AG10803 (cell line): ENCODE data around the gene THAP4.
A peak's percentile ranks its signal among the peaks of the same experiment; 100 is the strongest.

Source experiments
- DNase-seq: peaks from one replicate; pipeline ENCODE4 v3.0.0; 2010; ENCODE audit warnings: low read depth
- H3K4me3 ChIP-seq: 2 replicates; pipeline ENCODE4 v1.5.1; 2011; ENCODE audit warnings: mild to moderate bottlenecking, low read length, control low read depth
- TF ChIP-seq, protein P1 (sequence below): conservative IDR thresholded peaks from 2 replicates; pipeline ENCODE4 v1.5.1; 2011; ENCODE audit warnings: mild to moderate bottlenecking, low read length, control low read depth, inconsistent platforms

Gene THAP4

GRCh38 chr2:241627675-241628074, 9.3 kb downstream of the THAP4 start:
- no peak overlapping the region for H3K4me3 ChIP-seq
- DNase-seq, result no peak
- TF ChIP-seq, protein P1, sequence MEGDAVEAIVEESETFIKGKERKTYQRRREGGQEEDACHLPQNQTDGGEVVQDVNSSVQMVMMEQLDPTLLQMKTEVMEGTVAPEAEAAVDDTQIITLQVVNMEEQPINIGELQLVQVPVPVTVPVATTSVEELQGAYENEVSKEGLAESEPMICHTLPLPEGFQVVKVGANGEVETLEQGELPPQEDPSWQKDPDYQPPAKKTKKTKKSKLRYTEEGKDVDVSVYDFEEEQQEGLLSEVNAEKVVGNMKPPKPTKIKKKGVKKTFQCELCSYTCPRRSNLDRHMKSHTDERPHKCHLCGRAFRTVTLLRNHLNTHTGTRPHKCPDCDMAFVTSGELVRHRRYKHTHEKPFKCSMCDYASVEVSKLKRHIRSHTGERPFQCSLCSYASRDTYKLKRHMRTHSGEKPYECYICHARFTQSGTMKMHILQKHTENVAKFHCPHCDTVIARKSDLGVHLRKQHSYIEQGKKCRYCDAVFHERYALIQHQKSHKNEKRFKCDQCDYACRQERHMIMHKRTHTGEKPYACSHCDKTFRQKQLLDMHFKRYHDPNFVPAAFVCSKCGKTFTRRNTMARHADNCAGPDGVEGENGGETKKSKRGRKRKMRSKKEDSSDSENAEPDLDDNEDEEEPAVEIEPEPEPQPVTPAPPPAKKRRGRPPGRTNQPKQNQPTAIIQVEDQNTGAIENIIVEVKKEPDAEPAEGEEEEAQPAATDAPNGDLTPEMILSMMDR, result no peak

DNA sequence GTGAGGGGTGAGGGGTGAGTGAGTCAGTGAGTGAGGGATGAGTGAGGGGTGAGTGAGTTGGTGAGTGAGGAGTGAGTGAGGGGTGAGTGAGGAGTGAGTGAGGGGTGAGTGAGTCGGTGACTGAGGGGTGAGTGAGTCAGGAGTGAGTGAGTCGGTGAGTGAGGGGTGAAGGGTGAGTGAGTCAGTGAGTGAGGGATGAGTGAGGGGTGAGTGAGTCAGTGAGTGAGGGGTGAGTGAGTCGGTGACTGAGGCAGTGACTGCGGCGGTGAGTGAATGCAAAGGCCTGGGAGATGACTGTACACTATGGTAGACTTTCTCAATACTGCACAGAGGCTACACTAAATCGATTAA, 16.6 kb downstream of the THAP4 start:
- H3K4me3 ChIP-seq, result no peak overlapping the region
- TF ChIP-seq, protein P1, result no peak
- DNase-seq, result peak; percentile 17

DNA sequence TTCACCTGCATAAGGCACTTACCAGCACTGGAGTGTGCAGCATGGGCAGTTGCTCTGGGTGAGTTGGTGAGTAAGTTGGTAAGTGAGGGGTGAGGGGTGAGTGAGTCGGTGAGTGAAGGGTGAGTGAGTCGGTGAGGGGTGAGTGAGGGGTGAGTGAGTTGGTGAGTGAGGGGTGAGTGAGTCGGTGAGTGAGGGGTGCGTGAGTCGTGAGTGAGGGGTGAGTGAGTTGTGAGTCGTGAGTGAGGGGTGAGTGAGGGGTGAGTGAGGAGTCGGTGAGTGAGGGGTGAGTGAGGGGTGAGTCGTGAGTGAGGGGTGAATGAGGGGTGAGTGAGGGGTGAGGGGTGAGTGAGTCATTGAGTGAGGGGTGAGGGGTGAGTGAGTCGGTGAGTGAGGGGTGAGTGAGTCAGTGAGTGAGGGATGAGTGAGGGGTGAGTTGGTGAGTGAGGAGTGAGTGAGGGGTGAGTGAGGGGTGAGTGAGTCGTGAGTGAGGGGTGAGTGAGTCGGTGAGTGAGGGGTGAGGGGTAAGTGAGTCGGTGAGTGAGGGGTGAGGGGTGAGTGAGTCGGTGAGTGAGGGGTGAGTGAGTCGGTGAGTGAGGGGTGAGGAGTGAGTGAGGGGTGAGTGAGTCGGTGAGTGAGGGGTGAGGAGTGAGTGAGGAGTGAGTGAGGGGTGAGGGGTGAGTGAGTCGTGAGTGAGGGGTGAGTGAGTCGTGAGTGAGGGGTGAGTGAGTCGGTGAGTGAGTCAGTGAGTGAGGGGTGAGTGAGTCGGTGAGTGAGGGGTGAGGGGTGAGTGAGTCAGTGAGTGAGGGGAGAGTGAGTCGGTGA, 17.1 kb downstream of the THAP4 start:
- no peak for DNase-seq
- no peak overlapping the region for H3K4me3 ChIP-seq
- TF ChIP-seq, protein P1, result no peak

GRCh38 chr2:241618829-241619228, 18.1 kb downstream of the THAP4 start:
- no peak overlapping the region for H3K4me3 ChIP-seq
- DNase-seq, result no peak
- TF ChIP-seq, protein P1, result no peak

GRCh38 chr2:241618296-241618805, 18.6 kb downstream of the THAP4 start:
- no peak for DNase-seq
- TF ChIP-seq, protein P1, result no peak
- H3K4me3 ChIP-seq, result no peak overlapping the region

DNA sequence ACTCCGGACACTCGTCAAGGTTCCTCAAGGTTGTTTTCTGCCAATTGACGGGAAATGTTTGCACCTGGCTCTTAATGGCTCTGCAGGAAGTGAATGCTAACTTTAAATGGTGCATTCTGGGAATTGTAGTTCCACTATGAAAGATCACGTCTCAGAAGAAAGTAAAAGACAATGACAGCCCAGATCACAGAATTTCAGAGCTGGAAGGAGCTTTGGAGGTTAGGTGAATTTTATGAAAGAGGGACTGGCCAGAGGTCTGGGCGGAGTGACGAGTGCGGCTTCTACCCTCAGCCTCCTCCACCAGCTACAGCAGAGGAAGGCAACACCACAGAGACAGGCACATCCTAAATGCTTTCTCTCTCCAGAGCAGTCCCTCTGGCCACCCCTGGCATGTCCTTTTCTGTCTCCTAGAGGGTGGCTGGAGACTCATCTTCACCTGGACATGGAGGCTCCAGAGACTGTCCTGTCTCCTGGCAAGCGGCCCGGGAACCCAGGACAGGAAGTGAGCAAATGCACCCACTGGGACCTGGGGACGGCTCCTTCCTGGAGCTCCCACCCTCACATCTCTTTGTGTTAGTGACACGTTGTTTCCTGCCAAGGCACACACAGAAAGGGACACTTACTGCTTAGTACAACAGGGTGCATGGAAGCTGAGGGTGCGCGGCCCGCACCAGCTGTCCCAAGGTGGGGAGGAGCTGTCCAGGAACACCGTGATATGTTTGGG, 19.4 kb downstream of the THAP4 start:
- DNase-seq, result no peak
- TF ChIP-seq, protein P1, result no peak
- no peak overlapping the region for H3K4me3 ChIP-seq
